ENCODE data around the gene CKAP5. TPM values are rescaled to one million over a fixed set of nuclear protein-coding genes. Genes with fewer than 3 reads are reported as not detected.

The CKAP5 gene
- polyA plus RNA-seq, 1 of the 3 experiments (the other 2 are of a cell fraction), result 51.7 TPM

DNA sequence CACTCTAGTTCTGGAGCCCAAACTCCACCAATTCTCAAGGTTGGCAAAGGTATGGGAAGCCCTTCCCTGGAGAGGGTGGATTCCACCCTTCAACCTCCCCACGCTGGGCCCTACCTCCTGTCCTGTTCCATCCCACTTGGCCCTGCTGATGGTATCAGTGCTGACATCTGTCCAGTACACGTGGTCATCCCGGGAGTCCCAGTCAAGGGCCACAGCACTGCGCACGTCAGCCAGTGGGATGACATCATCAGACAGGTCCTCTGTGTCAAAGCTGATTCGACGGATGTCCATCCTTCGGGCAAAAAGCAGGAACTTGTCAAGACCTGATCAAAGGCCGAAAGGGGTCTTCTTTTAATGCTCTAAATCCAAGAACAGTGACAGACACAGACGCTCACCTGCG lies 40.1 kb upstream of the CKAP5 start:
- ChIA-PET POLR2A (no interaction called here), CTCF (interaction anchor here (0.6 to 11.6 kb wide), 3 partner anchors 267 to 276 kb away, joined by 3 to 101 read pairs (median 6); no protein-coding TSS in a partner anchor)
- H3K4me1 ChIP-seq (ENCODE audit: control insufficient read depth in 1 of 2, insufficient read depth in 2 of 2, low read depth in 1 of 2, low read length in 1 of 2), result peaks cover 0 to 6% of the 10 kb centered on the region in 2 experiments; a peak in 1 of 4 replicates
- no peaks in the 10 kb centered on the region for H3K27me3 ChIP-seq (ENCODE audit: insufficient read depth)
- H3K9me2 ChIP-seq, result no peaks in the 10 kb centered on the region
- no peaks in the 10 kb centered on the region for H4K20me1 ChIP-seq (ENCODE audit: insufficient read depth)
- 75% methylated on average over 10 of the region's 11 CpGs for WGBS (ENCODE audit: low lambda C conversion rate)
- H3F3A ChIP-seq (replicated peaks; ENCODE audit: insufficient read depth), result no peaks in the 10 kb centered on the region
- no peak overlapping the region for H3K4me3 ChIP-seq (ENCODE audit: low read depth in 2 of 2, low read length in 1 of 2)
- no peak overlapping the region for H3K27ac ChIP-seq (ENCODE audit: low read depth in 2 of 2, low read length in 1 of 2)
- TF ChIP-seq ELF1 (IDR thresholded peaks at IDR 0.05), result no peak
- no peak for TF ChIP-seq RFX5 (IDR thresholded peaks at IDR 0.05; ENCODE audit: low read length)
- TF ChIP-seq TCF12 (IDR thresholded peaks at IDR 0.05), result no peak
- no peak for TF ChIP-seq EZH2phosphoT487 (IDR thresholded peaks at IDR 0.05; ENCODE audit: borderline replicate concordance, low read depth)
- no peak for TF ChIP-seq REST (IDR thresholded peaks at IDR 0.05; ENCODE audit: low read depth, low read length)
- no peak for TF ChIP-seq RXRA (IDR thresholded peaks at IDR 0.05; ENCODE audit: borderline replicate concordance, low read depth)
- TF ChIP-seq, protein P1, sequence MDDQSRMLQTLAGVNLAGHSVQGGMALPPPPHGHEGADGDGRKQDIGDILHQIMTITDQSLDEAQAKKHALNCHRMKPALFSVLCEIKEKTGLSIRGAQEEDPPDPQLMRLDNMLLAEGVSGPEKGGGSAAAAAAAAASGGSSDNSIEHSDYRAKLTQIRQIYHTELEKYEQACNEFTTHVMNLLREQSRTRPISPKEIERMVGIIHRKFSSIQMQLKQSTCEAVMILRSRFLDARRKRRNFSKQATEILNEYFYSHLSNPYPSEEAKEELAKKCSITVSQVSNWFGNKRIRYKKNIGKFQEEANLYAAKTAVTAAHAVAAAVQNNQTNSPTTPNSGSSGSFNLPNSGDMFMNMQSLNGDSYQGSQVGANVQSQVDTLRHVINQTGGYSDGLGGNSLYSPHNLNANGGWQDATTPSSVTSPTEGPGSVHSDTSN (IDR thresholded peaks at IDR 0.05), result no peak
- no peak for TF ChIP-seq SMC3 (IDR thresholded peaks at IDR 0.05; ENCODE audit: low read depth, low read length)
- no peak for TF ChIP-seq FOSL2 (IDR thresholded peaks at IDR 0.05; ENCODE audit: borderline replicate concordance, low read depth)
- TF ChIP-seq CTCF (IDR thresholded peaks at IDR 0.05), result no peak
- TF ChIP-seq FOXM1 (IDR thresholded peaks at IDR 0.05; ENCODE audit: low read depth), result no peak
- TF ChIP-seq POLR2AphosphoS5 (IDR thresholded peaks at IDR 0.05; ENCODE audit: low read depth, low read length), result no peak
- no peak for TF ChIP-seq EP300 (IDR thresholded peaks at IDR 0.05; ENCODE audit: borderline replicate concordance in 1 of 2, low read depth in 1 of 2, low read length in 1 of 2)
- no peak for TF ChIP-seq MEF2A (IDR thresholded peaks at IDR 0.05; ENCODE audit: borderline replicate concordance, low read depth)
- no peak for TF ChIP-seq RAD21 (IDR thresholded peaks at IDR 0.05; ENCODE audit: low read length)
- no peaks in the 10 kb centered on the region for H3K9me3 ChIP-seq
- H3K36me3 ChIP-seq (replicated peaks in 1 of 2; ENCODE audit: control insufficient read depth in 1 of 2, insufficient read depth in 2 of 2, low read length in 1 of 2), result peaks cover under 1 to 13% of the 10 kb centered on the region in 2 experiments
- H3K9ac ChIP-seq, result no peak overlapping the region
- no peak overlapping the region for H2AFZ ChIP-seq (ENCODE audit: low read depth)
- no peak overlapping the region for H3K4me2 ChIP-seq
- no peak for DNase-seq
- H3K79me2 ChIP-seq (ENCODE audit: insufficient read depth), result no peaks in the 10 kb centered on the region

All from SK-N-SH (cell line).